Inflammatory macrophage treated with lipopolysaccharide for 4 hours (primary cell): ENCODE data around the gene PPP1R3A.
"Not testable (repeated sequence)": the region's sequence is repeated elsewhere in the genome, so short reads cannot be mapped to it uniquely, and the experiment has no call there.

ENCODE experiments used
- DNase-seq: peaks from one replicate; pipeline ENCODE4 v3.0.0-alpha.2; 2020

PPP1R3A gene, protein sequence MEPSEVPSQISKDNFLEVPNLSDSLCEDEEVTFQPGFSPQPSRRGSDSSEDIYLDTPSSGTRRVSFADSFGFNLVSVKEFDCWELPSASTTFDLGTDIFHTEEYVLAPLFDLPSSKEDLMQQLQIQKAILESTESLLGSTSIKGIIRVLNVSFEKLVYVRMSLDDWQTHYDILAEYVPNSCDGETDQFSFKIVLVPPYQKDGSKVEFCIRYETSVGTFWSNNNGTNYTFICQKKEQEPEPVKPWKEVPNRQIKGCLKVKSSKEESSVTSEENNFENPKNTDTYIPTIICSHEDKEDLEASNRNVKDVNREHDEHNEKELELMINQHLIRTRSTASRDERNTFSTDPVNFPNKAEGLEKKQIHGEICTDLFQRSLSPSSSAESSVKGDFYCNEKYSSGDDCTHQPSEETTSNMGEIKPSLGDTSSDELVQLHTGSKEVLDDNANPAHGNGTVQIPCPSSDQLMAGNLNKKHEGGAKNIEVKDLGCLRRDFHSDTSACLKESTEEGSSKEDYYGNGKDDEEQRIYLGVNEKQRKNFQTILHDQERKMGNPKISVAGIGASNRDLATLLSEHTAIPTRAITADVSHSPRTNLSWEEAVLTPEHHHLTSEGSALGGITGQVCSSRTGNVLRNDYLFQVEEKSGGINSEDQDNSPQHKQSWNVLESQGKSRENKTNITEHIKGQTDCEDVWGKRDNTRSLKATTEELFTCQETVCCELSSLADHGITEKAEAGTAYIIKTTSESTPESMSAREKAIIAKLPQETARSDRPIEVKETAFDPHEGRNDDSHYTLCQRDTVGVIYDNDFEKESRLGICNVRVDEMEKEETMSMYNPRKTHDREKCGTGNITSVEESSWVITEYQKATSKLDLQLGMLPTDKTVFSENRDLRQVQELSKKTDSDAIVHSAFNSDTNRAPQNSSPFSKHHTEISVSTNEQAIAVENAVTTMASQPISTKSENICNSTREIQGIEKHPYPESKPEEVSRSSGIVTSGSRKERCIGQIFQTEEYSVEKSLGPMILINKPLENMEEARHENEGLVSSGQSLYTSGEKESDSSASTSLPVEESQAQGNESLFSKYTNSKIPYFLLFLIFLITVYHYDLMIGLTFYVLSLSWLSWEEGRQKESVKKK

DNA sequence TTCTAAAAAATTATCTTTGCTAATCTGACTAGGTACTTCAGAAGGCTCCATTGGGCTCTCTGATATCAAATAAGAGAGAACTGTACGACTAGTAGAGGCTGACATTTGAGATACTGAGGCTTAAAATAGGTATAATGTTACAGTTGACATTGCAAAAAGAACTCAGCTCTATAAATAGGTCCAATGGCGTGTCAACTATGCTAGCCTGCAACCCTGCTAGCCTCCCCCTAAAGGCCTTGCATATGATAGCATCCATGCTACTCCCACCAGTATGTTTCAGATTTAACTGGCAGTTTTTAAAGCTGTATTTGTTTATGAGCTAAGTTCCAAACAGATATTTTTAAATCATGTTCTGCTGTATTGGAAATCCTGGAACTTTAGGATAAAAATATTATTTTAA is at the start of gene PPP1R3A:
PPP1R3A (minus strand) TSS at position 64 of the 400 bp plus-strand sequence; CDS start at position 51, 13 bp downstream.
- no peak for DNase-seq

DNA sequence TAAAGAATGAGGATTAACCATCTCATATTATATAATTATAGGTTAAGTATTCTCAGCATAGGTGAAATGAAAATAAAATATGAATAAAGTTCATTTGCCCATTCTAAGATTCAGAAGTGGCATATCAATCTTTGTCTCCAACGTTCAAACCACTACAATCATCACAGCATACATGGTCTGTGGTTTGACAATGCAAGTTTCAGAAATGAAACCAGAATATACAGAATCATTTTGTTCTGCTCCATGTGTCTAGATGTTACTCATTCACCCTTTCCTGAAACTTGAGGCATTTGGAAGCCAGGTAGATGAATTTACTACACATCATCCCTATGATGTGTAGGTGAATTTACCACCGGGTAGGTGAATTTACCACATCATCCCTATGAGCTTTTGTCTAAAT is 44.5 kb upstream of the PPP1R3A start:
- no peak for DNase-seq

DNA sequence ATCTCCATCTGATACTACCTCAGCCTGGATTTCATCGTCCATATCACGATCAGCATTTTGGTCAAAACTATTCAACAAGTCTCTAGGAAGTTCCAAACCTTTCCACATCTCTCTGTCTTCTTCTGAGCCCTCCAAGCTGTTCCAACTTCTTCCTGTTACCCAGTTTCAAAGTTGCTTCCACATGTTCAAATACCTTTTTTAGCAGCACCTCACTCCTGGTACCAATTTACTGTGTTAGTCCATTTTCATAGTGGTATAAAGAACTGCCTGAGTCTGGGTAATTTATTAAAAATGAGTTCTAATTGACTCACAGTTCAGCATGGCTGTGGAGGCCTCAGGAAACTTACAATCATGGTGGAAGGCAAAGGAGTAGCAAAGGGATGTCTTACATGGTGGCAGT is 41.1 kb upstream of the PPP1R3A start:
- DNase-seq: no peak

DNA sequence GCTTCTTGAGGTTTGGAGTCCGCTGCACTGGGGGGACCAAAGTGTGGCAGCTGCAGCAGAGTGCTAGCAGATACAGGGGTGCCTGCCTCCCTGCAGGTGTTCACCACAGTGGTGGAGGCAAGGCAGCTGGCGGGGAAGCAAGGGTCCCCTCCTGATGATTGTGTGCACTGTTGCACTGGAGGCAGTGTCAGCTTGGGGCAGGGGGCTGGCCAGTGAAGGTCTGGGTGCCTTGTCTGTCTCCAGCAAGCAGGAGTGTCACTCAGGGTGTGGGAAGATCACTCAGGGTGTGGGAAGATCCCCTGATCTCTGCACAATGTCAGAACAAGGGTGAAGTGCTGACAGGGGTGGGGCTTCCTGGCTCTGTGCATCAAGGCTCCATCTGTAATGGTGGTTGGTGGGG is 36.3 kb upstream of the PPP1R3A start:
- no peak for DNase-seq

DNA sequence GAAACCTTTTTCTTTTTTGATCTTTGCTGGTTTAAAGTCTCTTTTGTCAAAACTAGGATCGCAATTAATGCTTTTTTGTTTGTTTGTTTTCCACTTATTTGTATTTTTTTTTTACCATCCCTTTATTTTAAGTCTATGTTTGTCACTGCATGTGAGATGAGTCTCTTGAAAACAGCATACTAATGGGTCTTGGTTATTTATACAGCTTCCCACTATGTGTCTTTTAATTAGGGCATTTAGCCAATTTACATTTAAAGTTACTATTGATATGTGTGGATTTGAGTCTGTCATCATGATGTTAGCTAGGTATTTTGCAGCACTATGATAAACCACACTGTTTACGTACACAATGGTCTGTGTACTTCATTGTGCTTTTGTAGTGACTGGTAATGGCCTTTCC is 34.7 kb upstream of the PPP1R3A start:
- no peak for DNase-seq

DNA sequence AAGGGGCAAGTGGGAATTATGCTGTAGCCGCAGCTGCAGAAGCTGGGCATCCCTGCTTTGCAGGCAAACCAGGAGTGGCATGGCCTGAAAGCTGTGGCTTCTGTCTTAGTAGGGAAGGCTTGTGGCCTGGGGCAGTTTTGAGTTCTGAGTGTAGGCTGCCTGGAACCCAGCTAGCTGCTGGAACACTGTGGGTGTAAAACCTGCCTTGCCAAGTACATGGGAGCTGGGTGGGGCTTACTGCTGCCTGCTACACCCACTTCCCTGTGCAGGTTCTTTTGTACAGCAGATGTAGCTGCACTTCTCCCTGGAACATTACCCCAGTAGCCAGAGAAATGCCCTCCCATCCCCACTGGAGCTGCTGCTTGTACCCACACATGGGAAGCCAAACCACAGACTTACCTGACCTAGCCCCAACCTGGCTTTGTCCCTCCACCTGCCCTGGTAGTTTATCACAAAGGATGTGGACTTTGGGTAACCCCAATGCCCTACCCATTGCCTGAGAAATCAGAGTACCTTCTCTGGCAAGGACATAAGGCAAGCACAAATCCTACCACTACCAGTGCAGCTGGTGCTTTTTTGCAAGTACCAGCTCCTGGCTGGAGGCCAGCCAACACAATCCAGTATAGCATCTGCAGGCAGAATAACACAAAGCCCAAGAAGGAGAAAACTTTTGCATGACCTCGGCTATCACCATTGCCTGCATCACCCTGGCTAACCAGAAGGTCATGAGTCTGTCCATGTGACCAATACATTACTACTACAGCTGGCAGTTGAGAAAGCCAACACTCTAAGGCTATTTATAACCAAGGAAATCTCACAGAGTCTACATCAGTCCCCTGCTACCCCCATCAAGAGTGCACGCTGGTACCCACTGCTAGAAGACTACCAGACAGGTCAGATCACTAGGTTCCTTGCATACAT is 26.5 kb upstream of the PPP1R3A start:
- DNase-seq: no peak

DNA sequence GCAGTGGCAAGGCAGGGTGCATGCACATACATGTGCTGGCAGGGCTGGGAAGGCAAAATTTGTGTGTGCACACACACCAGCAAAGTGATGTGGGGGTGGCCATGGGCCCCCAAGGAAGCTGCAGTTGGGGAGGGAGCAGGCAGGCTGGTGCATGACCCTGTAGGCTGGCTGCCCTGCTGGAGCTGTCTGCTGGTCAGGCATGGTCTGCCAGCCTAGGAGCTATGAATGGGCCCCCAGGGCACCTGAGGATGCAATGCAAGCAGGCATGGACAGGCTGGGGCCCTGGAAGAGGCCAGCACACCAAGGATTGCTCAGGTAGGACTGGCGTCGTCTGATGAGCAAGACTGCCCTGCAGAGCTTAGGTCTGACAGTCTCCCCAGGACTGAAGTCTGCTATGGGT is 18.2 kb upstream of the PPP1R3A start:
- no peak for DNase-seq

DNA sequence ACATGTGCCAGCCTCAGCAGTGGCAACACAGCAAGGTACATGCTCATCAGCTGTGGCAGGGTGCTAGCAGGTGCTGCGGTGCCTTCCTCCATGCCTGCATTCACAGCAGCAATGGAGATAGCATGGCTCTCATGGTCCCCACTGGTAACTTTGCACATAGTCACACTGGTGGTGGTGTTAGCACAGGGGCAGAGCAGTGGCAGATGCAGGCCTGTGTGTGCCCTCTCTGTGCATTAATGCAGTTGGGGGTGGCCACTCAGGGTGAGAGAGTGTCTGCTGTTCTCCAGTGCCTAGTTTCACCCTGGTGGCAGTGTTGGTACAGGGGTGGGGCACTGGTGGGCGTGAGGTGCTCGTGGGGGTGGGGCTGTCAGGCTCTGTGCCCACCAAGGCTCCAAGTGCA is 17.7 kb upstream of the PPP1R3A start:
- no peak for DNase-seq

DNA sequence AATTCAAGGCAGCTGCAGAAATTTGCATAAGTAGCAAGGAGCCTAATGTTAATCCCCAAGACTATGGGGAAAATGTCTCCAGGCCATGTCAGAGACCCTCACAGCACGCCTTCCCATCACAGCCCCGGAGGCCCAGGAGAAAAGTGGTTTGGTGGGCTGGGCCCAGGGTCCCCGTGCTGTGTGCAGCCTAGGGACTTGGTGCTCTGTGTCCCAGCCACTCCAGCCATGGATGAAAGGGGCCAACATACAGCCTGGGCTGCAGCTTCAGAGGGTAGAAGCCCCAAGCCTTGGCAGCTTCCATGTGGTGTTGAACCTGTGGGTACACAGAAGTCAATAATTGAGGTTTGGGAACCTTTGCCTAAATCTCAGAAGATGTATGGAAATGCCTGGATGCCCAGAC is 10.6 kb upstream of the PPP1R3A start:
- not testable (repeated sequence) for DNase-seq

DNA sequence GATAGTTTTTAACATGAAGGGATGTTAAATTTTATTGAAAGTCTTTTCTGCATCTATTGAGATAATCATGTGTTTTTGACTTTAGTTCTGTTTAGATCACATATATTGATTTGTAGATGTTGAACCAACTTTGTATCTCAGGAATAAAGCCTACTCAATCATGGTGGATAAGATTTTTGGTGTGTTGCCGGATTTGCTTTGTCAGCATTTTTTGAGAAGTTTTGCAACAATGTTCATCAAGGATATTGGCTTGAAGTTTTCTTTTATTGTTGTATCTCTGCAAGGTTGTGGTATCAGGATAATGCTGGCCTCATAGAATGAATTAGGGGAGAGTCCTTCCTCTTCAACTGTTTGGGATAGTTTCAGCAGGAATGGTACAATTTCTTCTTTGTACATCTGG is 9.3 kb upstream of the PPP1R3A start:
- no peak for DNase-seq

DNA sequence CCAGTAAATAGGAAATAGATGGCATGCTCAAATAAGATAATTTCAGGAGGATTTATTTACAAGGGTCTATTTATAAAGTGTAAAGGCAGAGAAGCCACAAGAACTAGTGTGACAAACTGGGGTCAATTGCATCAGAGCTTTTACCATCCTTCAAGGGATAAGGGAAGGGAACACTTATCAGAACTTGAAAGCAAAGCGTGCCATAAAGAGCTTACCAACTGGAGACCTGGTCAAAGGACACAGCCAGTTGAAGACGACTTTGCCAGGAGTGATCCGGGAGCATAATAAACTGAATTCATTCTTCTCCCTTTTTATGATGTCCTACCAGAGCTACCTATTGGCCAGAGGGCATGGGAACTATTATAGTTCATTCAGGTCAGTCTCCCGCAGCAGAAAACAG is 3.2 kb upstream of the PPP1R3A start:
- no peak for DNase-seq

DNA sequence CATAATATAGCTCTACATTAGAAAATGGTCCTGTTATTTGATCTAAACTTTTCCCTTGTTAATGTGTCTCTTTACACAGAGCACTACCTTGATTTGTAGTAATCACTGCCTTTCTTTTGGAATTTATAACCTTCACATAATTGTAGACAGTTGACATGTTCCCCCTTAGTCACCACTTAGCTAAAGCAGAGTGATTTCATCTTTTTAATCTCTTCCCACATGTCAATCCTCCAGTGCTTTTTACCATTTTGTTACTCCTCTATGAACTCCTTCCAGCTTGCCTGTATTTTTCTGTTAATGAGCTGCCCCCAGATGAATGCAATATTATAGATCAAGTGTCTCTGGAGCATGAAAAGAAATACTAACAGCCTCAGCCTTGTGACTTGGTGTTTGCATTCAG is 2.6 kb upstream of the PPP1R3A start:
- no peak for DNase-seq

DNA sequence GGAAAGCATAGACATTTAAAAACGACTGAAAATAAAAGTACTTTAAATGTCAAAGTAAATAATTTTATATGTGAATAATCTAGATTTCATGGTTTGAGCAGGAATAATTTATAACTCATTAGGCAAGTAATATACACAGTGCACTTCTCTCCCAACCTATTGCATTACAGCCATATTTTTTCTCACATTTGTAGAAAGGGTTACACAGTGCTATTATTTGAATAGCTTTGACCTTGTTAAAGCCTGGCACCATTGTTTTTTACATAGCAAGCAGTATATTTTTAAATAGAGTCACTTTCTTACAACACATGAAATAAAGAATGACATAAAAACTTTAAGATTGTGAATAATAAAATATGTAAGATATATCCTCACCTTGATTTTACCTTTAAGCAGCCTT is 969 bp downstream of the PPP1R3A start:
- DNase-seq: no peak

DNA sequence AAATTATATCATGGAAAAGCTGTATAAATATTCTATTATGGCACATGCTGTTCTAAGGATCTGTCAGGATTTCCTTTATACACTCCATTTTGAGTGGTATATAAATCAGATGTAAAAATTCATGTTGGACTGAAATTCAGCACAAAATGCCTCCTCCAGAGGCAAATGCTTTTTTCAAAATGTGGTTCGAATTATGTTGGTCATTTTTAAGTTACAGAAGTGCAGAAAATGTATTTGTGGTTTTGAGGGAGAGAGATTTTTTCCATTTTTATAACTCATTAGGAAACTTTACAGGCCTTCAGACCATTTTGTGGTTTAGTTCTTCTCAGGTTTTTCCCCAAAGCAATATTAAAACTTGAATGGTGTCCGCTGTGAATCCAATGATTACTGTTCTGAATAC is 2.9 kb downstream of the PPP1R3A start:
- no peak for DNase-seq

DNA sequence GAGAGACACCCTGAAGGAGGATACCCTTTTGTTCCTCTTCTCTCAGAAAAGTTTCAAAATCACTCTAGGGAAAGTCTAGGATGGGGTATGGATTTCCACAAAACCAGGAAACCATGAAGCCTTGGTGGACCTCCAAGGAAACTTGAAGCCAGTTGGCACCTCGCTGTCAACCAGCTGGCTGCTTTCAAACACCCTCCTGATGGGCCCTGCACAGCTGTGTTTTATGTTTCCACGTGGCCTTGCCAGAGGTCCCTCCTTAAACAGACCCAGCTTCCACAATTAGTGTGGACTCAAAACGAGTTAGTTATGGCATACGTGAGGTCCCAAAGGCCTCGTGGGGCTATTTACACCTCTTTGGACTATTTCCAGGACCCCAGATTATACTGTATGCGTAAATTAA is 5.9 kb downstream of the PPP1R3A start:
- no peak for DNase-seq

DNA sequence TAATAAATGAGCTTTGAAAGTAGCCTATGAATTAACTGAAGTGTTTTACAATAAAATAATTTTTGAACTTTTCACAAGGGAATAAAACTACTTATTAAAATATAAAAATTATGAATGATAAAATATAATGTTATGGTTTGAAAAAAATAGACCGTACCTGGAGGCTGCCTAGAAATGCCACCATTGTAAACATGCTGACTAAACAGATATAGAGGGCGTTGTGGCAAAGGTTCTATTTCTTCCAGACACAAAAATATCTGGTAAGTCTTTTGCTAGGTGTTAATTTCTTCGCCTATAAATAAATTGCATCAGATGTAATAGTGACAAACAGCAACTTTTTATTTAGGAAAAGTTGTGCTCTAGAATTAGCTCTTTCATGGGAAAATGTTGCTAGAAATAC is 11.2 kb downstream of the PPP1R3A start:
- DNase-seq: no peak

DNA sequence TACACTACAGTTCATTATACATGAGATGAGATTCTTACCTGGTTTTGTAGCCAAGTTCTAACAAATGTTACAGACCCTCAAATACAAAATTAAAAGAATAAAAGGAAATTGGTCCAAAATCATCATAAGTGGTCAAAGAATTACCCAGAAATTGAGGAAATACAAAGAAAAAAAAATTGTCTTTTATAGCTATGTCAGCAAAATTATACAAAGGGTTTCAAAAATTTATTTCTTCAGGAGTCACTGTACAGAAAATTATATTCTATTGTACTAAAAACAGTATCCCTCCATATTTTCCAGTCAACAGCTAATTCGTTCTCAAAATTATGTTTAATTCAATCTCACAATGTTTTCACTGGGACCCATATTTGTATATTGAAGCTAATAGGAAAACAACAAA is 14.3 kb downstream of the PPP1R3A start:
- no peak for DNase-seq

DNA sequence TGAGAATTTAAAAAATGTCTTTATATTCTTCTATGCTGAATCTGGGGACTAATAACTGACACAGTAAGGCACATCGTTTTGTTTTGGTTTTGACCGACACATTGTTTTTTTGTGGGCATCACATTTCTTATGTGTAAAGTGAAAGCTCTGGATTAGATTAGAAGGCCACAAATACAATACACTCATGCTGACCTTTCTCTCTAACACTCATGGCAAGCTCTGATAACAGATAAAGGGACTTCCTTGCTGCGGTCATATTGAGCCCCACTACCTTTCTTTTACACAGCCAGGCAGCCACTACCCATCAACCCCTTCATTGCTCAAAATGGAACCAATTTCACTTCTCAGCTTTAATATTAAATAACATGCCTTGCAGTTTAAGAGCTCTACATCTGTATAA is 26.0 kb downstream of the PPP1R3A start:
- no peak for DNase-seq

DNA sequence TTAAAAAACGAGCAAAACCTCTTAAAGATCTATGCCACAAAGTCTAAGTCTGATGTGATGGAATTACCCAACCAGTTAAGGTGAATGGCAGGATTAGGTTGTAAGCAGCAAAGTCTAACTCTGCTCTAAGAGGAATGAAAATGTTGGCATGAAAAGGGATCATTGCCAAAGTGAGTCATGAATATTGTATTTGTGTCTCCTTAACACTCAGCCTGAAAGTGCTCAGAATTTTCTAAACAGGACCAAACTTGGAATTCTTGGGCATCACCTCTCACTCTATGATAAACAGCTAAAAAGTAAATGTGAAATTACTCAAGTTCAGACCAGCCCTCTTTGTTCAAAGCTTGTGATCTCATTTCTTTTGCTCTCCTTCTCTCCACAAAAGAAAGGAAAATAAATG is 27.0 kb downstream of the PPP1R3A start:
- no peak for DNase-seq

DNA sequence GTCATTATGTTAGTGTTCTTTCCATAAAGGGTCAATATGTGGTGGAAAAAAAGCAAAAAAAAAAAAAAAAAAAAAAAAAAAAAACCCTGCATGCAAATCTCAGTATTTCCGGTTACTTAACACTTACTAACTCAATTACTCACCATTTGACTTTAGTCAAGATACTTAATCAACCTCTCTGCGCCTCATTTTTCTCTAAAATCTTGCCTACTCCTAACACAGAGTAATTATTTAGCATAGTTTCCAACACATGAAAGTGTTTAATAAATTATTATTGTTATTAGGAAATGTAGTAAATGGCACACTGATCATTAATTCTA is 27.8 kb downstream of the PPP1R3A start:
- no peak for DNase-seq

DNA sequence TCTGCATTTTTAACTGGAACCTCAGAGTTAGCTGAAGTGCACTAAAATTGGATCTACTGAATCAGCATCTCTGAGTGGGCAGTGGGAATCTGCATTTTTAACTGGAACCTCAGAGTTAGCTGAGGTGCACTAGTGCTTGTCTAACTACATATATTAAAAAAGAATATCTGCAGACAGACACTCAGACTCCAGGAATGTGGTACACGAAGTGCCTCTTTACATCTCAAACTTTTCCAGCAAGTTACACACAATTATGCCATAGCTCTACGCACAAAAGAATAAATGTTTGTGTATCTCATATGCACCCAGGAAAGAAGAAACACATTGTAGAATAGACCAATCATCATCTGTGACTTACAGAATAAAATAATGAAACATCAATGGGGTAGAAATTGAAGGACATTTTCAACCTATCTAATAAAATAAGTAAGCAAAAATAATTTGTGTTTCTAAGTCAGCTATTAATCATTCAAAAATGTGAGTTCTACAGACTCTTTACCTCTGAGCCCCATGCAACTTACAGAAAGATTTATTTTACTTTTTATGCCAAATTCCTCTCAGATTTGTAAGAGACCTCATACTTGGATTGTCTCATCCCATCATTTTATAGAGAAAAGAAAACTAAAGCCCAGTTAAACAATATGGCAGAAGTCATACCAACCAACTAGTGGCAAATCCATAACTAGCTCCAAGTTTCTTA is 28.3 kb downstream of the PPP1R3A start:
- no peak for DNase-seq

DNA sequence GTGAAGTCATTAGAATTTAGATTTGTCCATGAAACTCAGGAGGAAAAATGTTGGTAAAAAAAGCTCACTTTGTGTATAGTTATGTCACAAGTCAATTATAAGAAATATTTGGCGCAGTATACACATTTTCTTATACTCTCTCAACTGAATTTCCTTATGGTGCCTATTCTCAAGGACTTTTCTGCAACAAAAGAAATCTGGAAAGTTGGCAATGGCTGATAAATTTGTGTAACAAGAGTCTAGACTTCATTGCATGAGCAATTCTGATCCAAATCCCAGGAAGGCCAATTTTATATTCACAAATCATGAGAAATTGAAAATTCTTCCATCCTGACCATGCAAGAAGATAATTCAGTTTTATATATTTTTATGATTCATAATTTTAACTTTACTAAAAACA is 35.7 kb downstream of the PPP1R3A start:
- DNase-seq: no peak
